Activated CD8-positive, alpha-beta T cell treated with anti-CD3 and anti-CD28 coated beads for 36 hours (primary cell): ENCODE measurements around the gene DLG2. TPM values are rescaled to one million over a fixed set of nuclear protein-coding genes. Genes with fewer than 3 reads are reported as not detected.

Experiments used
- ATAC-seq: fragments of 200-7000 bp; cut with Tn5 transposase; one replicate; pipeline ENCODE4 v1.10.0; 2021; ENCODE audit warnings: mild to moderate bottlenecking, moderate library complexity
- CTCF ChIA-PET: fragments of 350-600 bp; sonication (Branson Sonifier 250); formaldehyde crosslinking; loops from one replicate; lab custom pipeline; 2021; ENCODE audit warnings: antibody characterized with exemption; lab: Charles Lee
- POLR2A ChIA-PET: fragments of 350-600 bp; sonication (Branson Sonifier 250); formaldehyde crosslinking; loops from one replicate; lab custom pipeline; 2021; ENCODE audit warnings: antibody characterized with exemption; lab: Charles Lee
- DNase-seq: peaks from one replicate; pipeline ENCODE4 v3.0.0-alpha.2; 2020
- H3K27ac Mint-ChIP-seq: one replicate; pipeline ENCODE4 v1.8.0; 2021; ENCODE audit warnings: mild to moderate bottlenecking, mixed read lengths
- H3K27me3 Mint-ChIP-seq: one replicate; pipeline ENCODE4 v1.8.0; 2021; ENCODE audit warnings: mixed read lengths
- H3K36me3 Mint-ChIP-seq: one replicate; pipeline ENCODE4 v1.8.0; 2021; ENCODE audit warnings: low read depth, mixed read lengths
- H3K4me1 Mint-ChIP-seq: one replicate; pipeline ENCODE4 v1.8.0; 2021; ENCODE audit warnings: low read depth, mixed read lengths
- H3K4me3 Mint-ChIP-seq: one replicate; pipeline ENCODE4 v1.8.0; 2021; ENCODE audit warnings: mild to moderate bottlenecking, moderate library complexity, mixed read lengths
- H3K9me3 Mint-ChIP-seq: one replicate; pipeline ENCODE4 v1.8.0; 2021; ENCODE audit warnings: mixed read lengths
- CTCF ChIP-seq: fragments of 200-600 bp; IDR thresholded peaks from one replicate; pipeline ENCODE4 v1.8.0; 2022; ENCODE audit warnings: antibody characterized with exemption, mild to moderate bottlenecking
- intact Hi-C: fragments of 100-400 bp; cut with micrococcal nuclease; formaldehyde crosslinking; loops from one replicate; pipeline ENCODE4 v1.10.0; 2022
- total RNA-seq, 2 experiments: library from RNA; stranded (reverse); gene quantifications; one replicate each; pipeline ENCODE4 v1.2.3, GENCODE V29; 2021

DLG2 gene
- total RNA-seq, 2 experiments from 2014 or later, result 2.2 to 2.6 TPM

GRCh38 chr11:83464160-83464944 is 2162.8 kb downstream of the DLG2 start:
- TF ChIP-seq CTCF, result no peak
- Mint-ChIP-seq H3K4me3 (no peak overlapping the region), H3K9me3 (no peaks in the 10 kb centered on the region), H3K4me1 (no peaks in the 10 kb centered on the region), H3K27me3 (peaks cover 2% of the 10 kb centered on the region), H3K27ac (no peak overlapping the region), H3K36me3 (no peaks in the 10 kb centered on the region)
- ChIA-PET POLR2A (no interaction called here), CTCF (no interaction called here)
- ATAC-seq (no peak), DNase-seq (no peak)
- intact Hi-C loops, result no loop called here

GRCh38 chr11:83459798-83460197 is 2167.3 kb downstream of the DLG2 start:
- POLR2A ChIA-PET, result no interaction called here
- no peak for DNase-seq
- H3K9me3 Mint-ChIP-seq, result no peaks in the 10 kb centered on the region
- intact Hi-C loops, result no loop called here
- no peak overlapping the region for H3K27ac Mint-ChIP-seq
- no peaks in the 10 kb centered on the region for H3K4me1 Mint-ChIP-seq
- peaks cover 2% of the 10 kb centered on the region for H3K27me3 Mint-ChIP-seq
- no peak overlapping the region for H3K4me3 Mint-ChIP-seq
- TF ChIP-seq CTCF, result no peak
- no peaks in the 10 kb centered on the region for H3K36me3 Mint-ChIP-seq
- no peak for ATAC-seq
- CTCF ChIA-PET, result no interaction called here

GRCh38 chr11:83456566-83456965 is 2170.6 kb downstream of the DLG2 start:
- Mint-ChIP-seq H3K36me3 (no peaks in the 10 kb centered on the region), H3K27ac (no peak overlapping the region), H3K4me1 (no peaks in the 10 kb centered on the region), H3K9me3 (no peaks in the 10 kb centered on the region), H3K4me3 (no peak overlapping the region), H3K27me3 (no peaks in the 10 kb centered on the region)
- no peak for TF ChIP-seq CTCF
- POLR2A ChIA-PET, result no interaction called here
- CTCF ChIA-PET, result no interaction called here
- DNase-seq (no peak), ATAC-seq (no peak)
- intact Hi-C loops, result no loop called here

- Mint-ChIP-seq H3K9me3 (no peaks in the 10 kb centered on the region), H3K36me3 (no peaks in the 10 kb centered on the region), H3K27me3 (no peaks in the 10 kb centered on the region), H3K27ac (no peak overlapping the region), H3K4me1 (no peaks in the 10 kb centered on the region), H3K4me3 (no peak overlapping the region)
- DNase-seq (no peak), ATAC-seq (no peak)
- ChIA-PET POLR2A (no interaction called here), CTCF (no interaction called here)
- intact Hi-C loops, result no loop called here
- no peak for TF ChIP-seq CTCF
These were observed 2171.1 kb downstream of the DLG2 start for GRCh38 chr11:83456075-83456474.

- Mint-ChIP-seq H3K36me3 (no peaks in the 10 kb centered on the region), H3K4me3 (no peak overlapping the region), H3K4me1 (no peaks in the 10 kb centered on the region), H3K27me3 (no peaks in the 10 kb centered on the region), H3K9me3 (no peaks in the 10 kb centered on the region), H3K27ac (no peak overlapping the region)
- no peak for TF ChIP-seq CTCF
- intact Hi-C loops, result no loop called here
- ATAC-seq (no peak), DNase-seq (no peak)
- ChIA-PET POLR2A (no interaction called here), CTCF (no interaction called here)
These were observed 2171.8 kb downstream of the DLG2 start for GRCh38 chr11:83455356-83455755.
